ENCODE results near the gene BCOR. TPM values are rescaled to one million over a fixed set of nuclear protein-coding genes. Genes with fewer than 3 reads are reported as not detected.

Gene BCOR
- total and polyA plus RNA-seq, 9 of the 15 experiments (the other 6 are each of a cell fraction or from before 2014, with no cell fraction given), result 27.5 to 113 (median 37.6) TPM

DNA sequence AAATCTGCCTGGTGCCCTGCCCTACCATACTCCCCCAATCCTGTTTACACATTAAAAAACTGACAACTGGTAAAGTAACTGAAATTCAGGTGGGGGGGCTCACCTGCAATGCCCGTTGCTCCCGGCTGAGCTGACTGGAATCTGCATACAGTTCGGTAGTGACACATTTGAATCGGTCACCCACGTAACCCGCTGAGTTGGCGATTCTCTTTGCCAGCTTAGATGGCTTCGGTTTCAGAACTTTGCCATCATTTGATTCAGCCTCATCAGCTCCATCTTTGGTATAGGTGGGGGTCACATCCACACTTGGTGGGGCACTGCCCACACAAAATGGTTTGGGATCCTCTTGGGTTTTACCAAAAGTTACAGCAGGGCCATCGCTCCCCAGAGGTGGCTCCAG, 25.5 kb downstream of the BCOR start (continued):
- TF ChIP-seq, protein P1, sequence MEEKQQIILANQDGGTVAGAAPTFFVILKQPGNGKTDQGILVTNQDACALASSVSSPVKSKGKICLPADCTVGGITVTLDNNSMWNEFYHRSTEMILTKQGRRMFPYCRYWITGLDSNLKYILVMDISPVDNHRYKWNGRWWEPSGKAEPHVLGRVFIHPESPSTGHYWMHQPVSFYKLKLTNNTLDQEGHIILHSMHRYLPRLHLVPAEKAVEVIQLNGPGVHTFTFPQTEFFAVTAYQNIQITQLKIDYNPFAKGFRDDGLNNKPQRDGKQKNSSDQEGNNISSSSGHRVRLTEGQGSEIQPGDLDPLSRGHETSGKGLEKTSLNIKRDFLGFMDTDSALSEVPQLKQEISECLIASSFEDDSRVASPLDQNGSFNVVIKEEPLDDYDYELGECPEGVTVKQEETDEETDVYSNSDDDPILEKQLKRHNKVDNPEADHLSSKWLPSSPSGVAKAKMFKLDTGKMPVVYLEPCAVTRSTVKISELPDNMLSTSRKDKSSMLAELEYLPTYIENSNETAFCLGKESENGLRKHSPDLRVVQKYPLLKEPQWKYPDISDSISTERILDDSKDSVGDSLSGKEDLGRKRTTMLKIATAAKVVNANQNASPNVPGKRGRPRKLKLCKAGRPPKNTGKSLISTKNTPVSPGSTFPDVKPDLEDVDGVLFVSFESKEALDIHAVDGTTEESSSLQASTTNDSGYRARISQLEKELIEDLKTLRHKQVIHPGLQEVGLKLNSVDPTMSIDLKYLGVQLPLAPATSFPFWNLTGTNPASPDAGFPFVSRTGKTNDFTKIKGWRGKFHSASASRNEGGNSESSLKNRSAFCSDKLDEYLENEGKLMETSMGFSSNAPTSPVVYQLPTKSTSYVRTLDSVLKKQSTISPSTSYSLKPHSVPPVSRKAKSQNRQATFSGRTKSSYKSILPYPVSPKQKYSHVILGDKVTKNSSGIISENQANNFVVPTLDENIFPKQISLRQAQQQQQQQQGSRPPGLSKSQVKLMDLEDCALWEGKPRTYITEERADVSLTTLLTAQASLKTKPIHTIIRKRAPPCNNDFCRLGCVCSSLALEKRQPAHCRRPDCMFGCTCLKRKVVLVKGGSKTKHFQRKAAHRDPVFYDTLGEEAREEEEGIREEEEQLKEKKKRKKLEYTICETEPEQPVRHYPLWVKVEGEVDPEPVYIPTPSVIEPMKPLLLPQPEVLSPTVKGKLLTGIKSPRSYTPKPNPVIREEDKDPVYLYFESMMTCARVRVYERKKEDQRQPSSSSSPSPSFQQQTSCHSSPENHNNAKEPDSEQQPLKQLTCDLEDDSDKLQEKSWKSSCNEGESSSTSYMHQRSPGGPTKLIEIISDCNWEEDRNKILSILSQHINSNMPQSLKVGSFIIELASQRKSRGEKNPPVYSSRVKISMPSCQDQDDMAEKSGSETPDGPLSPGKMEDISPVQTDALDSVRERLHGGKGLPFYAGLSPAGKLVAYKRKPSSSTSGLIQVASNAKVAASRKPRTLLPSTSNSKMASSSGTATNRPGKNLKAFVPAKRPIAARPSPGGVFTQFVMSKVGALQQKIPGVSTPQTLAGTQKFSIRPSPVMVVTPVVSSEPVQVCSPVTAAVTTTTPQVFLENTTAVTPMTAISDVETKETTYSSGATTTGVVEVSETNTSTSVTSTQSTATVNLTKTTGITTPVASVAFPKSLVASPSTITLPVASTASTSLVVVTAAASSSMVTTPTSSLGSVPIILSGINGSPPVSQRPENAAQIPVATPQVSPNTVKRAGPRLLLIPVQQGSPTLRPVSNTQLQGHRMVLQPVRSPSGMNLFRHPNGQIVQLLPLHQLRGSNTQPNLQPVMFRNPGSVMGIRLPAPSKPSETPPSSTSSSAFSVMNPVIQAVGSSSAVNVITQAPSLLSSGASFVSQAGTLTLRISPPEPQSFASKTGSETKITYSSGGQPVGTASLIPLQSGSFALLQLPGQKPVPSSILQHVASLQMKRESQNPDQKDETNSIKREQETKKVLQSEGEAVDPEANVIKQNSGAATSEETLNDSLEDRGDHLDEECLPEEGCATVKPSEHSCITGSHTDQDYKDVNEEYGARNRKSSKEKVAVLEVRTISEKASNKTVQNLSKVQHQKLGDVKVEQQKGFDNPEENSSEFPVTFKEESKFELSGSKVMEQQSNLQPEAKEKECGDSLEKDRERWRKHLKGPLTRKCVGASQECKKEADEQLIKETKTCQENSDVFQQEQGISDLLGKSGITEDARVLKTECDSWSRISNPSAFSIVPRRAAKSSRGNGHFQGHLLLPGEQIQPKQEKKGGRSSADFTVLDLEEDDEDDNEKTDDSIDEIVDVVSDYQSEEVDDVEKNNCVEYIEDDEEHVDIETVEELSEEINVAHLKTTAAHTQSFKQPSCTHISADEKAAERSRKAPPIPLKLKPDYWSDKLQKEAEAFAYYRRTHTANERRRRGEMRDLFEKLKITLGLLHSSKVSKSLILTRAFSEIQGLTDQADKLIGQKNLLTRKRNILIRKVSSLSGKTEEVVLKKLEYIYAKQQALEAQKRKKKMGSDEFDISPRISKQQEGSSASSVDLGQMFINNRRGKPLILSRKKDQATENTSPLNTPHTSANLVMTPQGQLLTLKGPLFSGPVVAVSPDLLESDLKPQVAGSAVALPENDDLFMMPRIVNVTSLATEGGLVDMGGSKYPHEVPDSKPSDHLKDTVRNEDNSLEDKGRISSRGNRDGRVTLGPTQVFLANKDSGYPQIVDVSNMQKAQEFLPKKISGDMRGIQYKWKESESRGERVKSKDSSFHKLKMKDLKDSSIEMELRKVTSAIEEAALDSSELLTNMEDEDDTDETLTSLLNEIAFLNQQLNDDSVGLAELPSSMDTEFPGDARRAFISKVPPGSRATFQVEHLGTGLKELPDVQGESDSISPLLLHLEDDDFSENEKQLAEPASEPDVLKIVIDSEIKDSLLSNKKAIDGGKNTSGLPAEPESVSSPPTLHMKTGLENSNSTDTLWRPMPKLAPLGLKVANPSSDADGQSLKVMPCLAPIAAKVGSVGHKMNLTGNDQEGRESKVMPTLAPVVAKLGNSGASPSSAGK (IDR thresholded peaks at IDR 0.05), result no peak
- TF ChIP-seq ZNF589 (CRISPR knock-in tag; IDR thresholded peaks at IDR 0.05; ENCODE audit: low read depth) (no peak), ZNF830 (CRISPR knock-in tag; IDR thresholded peaks at IDR 0.05) (no peak), ZNF224 (CRISPR knock-in tag; IDR thresholded peaks at IDR 0.05) (no peak), LEF1 (IDR thresholded peaks at IDR 0.05) (no peak), POLR2B (IDR thresholded peaks at IDR 0.05; ENCODE audit: low read depth, partially characterized antibody) (no peak), MYNN (IDR thresholded peaks at IDR 0.05) (no peak), MYNN (CRISPR knock-in tag; IDR thresholded peaks at IDR 0.05) (no peak)
